Stimulated activated CD4-positive, alpha-beta T cell treated with anti-CD3 and anti-CD28 coated beads, TNF-alpha, amount 100 ng/mL, for 48 hours (primary cell): ENCODE results near the gene ACAP1.
"Not testable (repeated sequence)": the region's sequence is repeated elsewhere in the genome, so short reads cannot be mapped to it uniquely, and the experiment has no call there.

ENCODE experiments used
- DNase-seq, 3 donors: peaks; one replicate each; pipeline ENCODE4 v3.0.0-alpha.2; 2020; ENCODE audit warnings: low read depth in 3 of 3

ACAP1 gene

DNA sequence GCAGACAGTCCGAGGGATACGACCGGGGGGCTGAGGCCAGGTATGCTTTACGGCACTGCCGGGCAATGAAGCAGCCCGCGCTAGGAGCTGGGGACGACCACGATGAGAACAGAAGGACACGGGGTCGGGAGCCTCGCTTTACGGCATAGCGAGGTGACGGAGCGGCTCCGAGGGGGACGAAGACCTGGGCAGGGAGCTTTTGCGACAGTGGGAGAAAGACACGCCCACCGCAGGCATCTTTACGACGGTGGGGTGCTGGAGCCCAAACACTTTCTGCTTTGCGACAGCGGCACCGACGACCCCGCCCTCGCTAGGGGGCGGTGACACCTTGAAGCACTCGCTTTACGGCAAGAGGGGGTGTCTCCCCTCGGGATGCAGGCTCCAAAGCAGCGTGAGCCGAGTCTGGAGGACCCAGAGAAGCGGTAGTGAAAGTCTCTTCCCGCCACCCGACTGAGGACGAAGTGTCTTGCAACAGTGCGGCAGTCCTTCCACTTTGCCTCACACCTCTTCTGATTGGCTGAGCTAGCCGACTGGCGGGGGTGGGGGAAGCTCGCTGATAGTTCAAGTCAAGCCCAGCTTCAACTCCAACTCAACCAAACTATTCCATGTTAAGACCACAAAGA lies 6.8 kb upstream of the ACAP1 start:
- DNase-seq = peak; percentile 91 to 95 (median 92)

GRCh38 chr17:7329997-7330637 lies 6.2 kb upstream of the ACAP1 start:
- DNase-seq = peak in 2 of 3 donors; percentile 59 to 79

- DNase-seq = no peak
Measured at GRCh38 chr17:7330638-7331015, 5.7 kb upstream of the ACAP1 start.

DNA sequence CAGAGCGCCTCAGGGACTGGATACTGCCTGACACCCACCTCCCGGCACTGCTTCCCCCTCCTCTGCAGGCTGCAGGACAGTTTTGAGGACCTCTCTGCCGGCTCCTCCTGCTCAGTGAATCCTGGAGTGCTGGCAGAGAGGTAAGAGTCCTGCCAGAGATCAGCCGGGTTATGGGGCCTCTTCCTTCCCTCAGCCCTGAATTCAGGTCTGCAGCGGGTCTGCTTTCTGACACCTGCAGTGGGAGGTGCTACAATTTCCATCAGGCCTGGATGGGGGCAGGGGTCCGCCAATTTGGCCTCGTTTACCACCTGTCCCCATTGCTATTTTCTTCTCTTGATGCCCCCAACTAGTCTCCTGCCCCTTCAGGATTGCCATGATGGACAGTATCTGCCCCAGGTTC lies 4.2 kb upstream of the ACAP1 start:
- DNase-seq = no peak

GRCh38 chr17:7332600-7333069 lies 3.7 kb upstream of the ACAP1 start:
- DNase-seq = not testable (repeated sequence)

GRCh38 chr17:7334938-7335538 lies 1.3 kb upstream of the ACAP1 start:
- DNase-seq = no peak

- DNase-seq = not testable (repeated sequence)
Measured at GRCh38 chr17:7335765-7336164, 564 bp upstream of the ACAP1 start.

DNA sequence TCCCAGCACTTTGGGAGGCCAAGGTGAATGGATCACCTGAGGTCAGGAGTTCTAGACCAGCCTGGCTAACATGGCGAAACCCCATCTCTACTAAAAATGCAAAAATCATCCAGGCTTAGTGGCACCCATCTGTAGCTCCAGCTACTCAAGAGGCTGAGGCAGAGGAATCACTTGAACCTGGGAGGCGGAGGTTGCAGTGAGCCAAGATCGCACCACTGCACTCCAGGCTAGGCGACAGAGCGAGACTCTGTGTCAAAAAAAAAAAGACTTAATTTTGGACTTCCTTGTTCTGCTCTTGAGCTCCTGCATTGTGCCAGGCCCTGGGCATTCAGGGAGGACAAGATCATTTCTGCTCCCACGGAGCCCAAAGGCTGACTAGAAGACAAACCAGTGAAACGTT lies 1.3 kb downstream of the ACAP1 start:
- not testable (repeated sequence) for DNase-seq

DNA sequence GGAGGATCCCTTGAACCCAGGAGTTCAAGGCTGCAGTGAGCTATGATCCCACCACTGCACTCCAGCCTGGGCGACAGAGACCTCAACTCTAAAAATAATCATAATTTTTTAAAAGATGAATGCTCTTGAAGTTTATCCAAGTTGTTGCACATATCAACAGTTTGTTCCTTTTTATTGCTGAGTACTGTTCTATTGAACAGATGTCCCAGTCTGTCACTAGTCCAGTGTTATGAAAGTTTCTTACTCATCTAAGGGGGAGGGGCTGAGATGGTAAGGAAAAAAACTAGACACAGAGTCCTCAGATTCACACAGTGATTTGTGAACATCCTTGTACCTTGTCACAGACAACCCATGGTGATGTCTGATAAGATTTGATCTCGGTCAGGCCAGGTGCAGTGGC lies 3.9 kb downstream of the ACAP1 start:
- DNase-seq = no peak

- DNase-seq = no peak
Measured at GRCh38 chr17:7341842-7342241, 5.5 kb downstream of the ACAP1 start.

GRCh38 chr17:7343250-7343649 lies 6.9 kb downstream of the ACAP1 start:
- DNase-seq = no peak

DNA sequence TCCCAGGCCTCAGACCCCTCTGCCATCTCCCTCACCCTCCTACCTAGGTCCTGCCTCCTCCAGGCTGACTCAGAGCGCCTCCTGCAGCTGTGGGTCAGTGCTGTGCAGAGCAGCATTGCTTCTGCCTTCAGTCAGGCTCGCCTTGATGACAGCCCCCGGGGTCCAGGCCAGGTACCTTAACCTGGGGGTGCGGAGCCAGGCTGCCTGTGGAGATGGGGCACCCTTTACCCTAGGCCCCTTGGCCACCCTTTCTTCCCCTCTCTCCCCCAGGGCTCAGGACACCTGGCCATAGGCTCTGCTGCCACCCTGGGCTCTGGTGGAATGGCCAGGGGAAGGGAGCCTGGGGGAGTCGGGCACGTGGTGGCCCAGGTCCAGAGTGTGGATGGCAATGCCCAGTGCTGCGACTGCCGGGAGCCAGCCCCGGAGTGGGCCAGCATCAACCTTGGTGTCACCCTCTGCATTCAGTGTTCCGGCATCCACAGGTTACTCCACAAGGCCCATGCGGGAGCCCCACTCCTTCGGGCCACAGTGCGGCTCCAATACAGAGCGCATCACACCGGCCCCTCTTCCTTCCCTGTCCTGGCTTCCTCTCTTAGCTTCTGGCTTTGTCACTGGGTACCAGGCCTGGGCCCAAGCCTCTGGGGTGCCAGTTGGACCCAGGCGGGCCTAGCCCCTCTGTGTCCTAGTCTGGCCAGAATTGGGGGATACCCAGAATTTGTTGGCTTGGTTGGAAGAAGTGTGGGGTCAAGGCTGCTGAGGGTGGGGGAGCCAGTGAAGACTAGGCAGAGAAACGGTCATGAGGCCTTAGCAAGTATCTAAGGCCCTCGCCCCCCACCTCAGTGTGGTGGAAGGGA lies 10.7 kb downstream of the ACAP1 start:
- no peak for DNase-seq

GRCh38 chr17:7347630-7348477 lies 11.5 kb downstream of the ACAP1 start:
- no peak for DNase-seq

GRCh38 chr17:7348478-7349242 lies 12.3 kb downstream of the ACAP1 start:
- DNase-seq = no peak

DNA sequence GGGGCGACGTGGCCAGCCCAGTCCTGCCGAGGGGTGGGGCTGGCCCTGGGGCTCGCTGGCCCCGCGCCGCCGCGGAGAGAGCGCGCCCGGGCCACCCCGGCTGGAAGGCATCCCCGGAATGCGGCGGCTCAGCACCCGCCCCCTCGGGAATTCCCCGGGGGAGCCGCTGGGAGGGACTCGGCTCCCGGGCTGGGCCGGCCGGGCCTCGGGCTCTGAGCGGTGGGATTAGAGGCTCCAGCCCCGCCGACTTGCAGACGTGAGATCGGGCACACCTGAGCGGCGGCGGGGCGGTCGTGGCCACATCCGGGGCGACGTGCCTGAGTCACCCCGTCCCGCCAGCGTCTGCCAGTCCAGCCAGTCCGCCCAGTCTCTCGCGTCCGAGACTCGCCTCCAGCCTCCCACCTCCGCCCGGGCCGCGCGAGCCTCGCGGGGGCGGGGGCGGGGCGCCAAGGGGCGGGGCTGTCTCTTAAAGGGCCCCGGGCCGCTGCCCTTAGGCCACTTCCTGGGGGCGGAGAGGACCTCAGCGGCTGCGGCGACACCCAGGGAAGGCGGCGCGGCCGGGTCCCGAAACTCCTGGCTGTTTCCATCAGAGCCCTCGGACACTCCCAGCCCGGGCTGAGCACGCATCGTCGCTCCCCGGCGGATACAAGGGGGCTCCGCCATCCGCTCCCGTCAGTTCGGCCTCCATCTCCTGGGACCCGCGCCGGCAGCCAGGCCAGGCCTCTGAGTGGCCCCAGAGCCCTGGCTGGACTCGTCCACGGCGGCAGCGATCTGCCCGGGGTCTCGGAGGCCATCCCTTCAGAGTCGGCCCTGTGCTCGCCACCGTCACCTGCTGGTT lies 15.6 kb downstream of the ACAP1 start, which contains the start of gene KCTD11:
Gene KCTD11 (plus strand): TSS at position 498 of the 838 bp plus-strand sequence.
- DNase-seq = peak; percentile 59 to 72 (median 59)

DNA sequence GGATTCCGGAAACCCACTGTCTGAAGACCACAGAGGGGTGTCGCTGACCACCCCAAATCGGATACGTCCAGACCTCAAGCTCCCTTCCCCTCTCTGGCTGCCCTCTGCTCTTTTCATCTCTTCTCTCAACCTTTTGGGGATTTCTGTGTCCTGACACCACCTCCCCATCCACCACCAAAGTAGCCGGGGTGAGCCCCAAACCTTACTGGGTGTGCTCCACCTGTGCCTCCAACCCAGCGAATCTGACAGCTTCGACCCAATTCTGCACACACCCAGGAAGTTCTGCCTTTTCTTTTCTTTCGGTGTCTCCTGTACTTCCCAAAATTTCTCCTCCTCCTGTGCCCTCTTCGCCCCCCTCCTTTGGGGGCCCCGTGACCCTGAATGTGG lies 16.2 kb downstream of the ACAP1 start:
- DNase-seq = no peak

DNA sequence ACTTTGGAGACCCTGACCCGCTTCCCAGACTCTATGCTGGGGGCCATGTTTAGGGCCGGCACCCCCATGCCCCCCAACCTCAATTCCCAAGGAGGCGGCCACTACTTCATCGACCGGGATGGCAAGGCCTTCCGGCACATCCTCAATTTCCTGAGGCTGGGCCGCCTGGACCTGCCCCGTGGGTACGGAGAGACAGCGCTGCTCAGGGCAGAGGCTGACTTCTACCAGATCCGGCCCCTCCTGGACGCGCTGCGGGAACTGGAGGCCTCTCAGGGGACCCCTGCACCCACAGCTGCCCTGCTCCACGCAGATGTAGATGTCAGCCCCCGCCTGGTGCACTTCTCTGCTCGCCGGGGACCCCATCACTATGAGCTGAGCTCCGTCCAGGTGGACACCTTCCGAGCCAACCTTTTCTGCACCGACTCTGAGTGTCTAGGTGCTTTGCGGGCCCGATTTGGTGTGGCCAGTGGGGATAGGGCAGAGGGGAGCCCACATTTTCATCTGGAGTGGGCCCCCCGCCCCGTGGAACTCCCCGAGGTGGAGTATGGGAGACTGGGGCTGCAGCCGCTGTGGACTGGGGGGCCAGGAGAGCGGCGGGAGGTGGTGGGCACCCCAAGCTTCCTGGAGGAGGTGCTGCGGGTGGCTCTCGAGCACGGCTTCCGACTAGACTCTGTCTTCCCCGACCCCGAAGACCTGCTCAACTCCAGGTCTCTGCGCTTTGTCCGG lies 16.7 kb downstream of the ACAP1 start:
- no peak for DNase-seq

DNA sequence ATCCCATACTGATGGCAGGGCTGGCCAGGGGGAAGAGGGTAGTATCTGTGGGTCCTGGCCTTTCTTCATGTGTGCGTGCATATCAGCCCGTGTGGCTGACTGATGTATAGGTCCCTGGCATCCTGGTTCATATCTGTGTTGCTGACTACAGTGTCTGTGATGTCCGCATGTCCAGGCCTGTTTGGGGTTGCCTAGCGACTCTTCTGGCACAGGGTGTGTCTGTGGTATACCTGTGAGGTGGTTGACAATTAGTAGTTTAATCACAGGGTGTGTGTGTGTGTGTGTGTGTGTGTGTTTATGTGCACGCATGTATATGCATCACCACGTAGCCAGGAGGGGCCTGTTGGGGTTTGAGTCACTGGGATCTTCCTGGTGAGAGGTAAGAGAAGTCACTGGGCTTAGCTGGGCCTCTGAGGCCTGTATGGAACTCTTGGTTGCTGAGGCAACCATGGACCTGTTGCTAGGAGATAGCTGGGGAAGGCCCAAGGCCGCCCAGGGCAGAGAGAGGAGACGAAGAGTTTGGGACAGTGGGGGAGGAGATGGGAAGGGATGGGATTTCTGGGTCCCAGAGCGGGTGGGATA lies 18.0 kb downstream of the ACAP1 start:
- peak in 2 of 3 donors; percentile 28 to 40 for DNase-seq
